ENCODE measurements around the gene SDK1.

DNA sequence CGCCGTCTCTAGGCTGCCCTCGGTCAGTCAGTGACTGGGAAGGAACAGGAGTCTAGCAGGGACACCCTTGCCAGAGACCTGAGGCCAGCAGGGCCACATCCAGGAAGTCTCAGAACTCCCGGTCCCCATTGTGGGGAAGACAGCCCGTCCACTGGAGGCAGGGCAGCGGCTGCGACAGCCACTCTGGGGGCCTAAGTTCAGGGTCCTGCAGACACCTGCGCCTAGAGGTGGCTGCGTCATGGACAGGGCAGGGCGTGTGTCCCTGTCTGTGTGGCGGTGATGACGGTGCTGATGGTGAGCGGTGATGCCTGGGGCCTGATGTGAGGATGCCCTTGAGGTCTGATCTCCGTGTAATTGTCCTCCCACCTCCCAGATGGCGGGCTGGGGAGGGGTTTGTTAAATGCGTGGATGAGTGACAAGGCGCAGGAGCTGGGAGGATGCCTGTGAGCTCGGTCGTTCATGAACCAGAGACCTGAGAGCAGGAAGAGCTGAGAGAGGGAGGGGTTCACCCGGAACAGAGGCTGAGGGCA, 843.2 kb downstream of the SDK1 start:
- TF ChIP-seq, protein P1, sequence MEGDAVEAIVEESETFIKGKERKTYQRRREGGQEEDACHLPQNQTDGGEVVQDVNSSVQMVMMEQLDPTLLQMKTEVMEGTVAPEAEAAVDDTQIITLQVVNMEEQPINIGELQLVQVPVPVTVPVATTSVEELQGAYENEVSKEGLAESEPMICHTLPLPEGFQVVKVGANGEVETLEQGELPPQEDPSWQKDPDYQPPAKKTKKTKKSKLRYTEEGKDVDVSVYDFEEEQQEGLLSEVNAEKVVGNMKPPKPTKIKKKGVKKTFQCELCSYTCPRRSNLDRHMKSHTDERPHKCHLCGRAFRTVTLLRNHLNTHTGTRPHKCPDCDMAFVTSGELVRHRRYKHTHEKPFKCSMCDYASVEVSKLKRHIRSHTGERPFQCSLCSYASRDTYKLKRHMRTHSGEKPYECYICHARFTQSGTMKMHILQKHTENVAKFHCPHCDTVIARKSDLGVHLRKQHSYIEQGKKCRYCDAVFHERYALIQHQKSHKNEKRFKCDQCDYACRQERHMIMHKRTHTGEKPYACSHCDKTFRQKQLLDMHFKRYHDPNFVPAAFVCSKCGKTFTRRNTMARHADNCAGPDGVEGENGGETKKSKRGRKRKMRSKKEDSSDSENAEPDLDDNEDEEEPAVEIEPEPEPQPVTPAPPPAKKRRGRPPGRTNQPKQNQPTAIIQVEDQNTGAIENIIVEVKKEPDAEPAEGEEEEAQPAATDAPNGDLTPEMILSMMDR (IDR thresholded peaks at IDR 0.05): no peak
- no peak for TF ChIP-seq POLR2A (IDR thresholded peaks at IDR 0.05)
